HUES48 (cell line): ENCODE measurements around the gene PTPRG.

Experiments used
- H3K27ac ChIP-seq: one replicate; pipeline ENCODE4 v1.7.0; 2013; ENCODE audit warnings: low read depth, low read length, inconsistent platforms
- H3K27me3 ChIP-seq: 2 replicates; pipeline ENCODE4 v1.6.1; 2013; ENCODE audit warnings: mild to moderate bottlenecking, low read length; ENCODE audit not compliant: control insufficient read depth, insufficient read depth
- H3K36me3 ChIP-seq: 2 replicates; pipeline ENCODE4 v1.6.1; 2013; ENCODE audit warnings: low read length; ENCODE audit not compliant: control insufficient read depth, insufficient read depth
- H3K4me1 ChIP-seq: 2 replicates; pipeline ENCODE4 v1.6.1; 2013; ENCODE audit warnings: mild to moderate bottlenecking, low read length; ENCODE audit not compliant: control insufficient read depth, insufficient read depth
- H3K4me3 ChIP-seq: 2 replicates; pipeline ENCODE4 v1.5.1; 2013; ENCODE audit warnings: mild to moderate bottlenecking, low read depth, low read length
- H3K9ac ChIP-seq: 2 replicates; pipeline ENCODE4 v1.6.1; 2013; ENCODE audit warnings: mild to moderate bottlenecking, low read depth, low read length, moderate library complexity
- H3K9me3 ChIP-seq: 2 replicates; pipeline ENCODE4 v1.6.1; 2013; ENCODE audit warnings: low read length; ENCODE audit not compliant: control insufficient read depth, insufficient read depth

Gene PTPRG

DNA sequence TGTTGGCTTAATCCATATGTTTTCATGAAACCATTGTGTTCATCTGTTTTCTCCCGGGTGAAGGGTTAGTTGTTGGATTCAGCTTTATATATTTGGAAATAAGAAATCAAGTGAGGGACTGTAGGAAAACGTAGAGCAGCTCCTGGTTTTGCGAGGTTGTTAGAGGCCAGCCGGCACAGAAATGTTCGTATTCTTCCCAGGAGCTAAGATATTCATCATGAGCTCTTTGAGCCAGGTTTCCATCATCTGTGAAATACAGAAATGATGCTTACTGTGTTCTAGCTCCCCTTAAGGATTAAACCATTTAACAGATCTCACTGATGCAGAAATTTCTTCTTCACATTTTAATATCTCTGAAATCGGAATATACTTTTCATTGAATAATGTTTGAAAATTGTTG is 235.5 kb downstream of the PTPRG start:
- no peaks in the 10 kb centered on the region; the same call in 1 of the 2 replicates for H3K36me3 ChIP-seq
- no peaks in the 10 kb centered on the region for H3K9me3 ChIP-seq
- no peak overlapping the region for H3K27ac ChIP-seq
- H3K9ac ChIP-seq: no peak overlapping the region
- peaks cover 21% of the 10 kb centered on the region for H3K4me1 ChIP-seq
- H3K27me3 ChIP-seq: no peaks in the 10 kb centered on the region
- no peak overlapping the region for H3K4me3 ChIP-seq

DNA sequence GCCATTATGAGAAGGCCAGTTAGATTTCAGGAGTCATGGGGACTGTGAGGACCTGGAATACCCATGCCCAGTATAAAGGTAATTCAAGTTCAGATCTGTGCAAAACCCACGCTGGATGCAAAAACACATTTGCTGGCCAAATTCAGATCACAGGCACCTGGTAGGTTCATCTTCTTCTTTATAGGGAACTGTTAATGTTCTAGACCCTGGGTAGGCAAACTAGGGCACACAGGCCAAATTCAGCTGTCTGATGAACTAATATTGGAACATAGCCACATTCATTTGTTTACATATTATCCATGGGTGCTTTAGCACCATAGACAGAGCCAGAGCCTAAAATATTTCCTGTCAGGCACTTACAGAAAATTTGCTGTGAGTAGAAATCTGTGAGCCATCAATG is 241.4 kb downstream of the PTPRG start:
- Histone ChIP-seq H3K9ac (no peak overlapping the region), H3K4me3 (no peak overlapping the region)

DNA sequence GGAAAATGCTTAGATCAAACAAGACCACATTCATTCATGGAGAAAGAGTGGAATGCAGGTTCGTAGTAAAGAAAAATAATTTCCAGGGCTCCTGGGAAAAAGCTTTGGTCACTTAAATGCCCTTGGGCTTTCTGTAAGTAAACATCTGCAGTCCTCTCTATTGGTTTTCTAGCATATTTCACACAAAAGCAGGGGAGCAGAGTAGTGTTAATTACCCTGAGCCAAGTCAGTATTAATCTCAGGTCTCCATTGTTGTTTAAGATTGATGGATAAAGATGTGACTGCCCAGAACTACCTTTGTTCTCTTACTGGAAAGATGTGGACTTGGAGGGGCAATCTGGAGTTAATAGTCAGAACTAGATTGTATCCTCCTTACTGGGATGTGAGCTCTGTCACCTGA is 242.6 kb downstream of the PTPRG start:
- Histone ChIP-seq H3K27ac (no peak overlapping the region), H3K36me3 (no peaks in the 10 kb centered on the region; the same call in 1 of the 2 replicates), H3K4me3 (no peak overlapping the region), H3K9me3 (no peaks in the 10 kb centered on the region), H3K9ac (no peak overlapping the region), H3K27me3 (no peaks in the 10 kb centered on the region), H3K4me1 (peaks cover 47% of the 10 kb centered on the region)

More for the DNA sequence above, 241.4 kb downstream of the PTPRG start:
- Histone ChIP-seq H3K36me3 (no peaks in the 10 kb centered on the region; the same call in 1 of the 2 replicates), H3K4me1 (peaks cover 45% of the 10 kb centered on the region), H3K9me3 (no peaks in the 10 kb centered on the region), H3K27me3 (no peaks in the 10 kb centered on the region), H3K27ac (no peak overlapping the region)

DNA sequence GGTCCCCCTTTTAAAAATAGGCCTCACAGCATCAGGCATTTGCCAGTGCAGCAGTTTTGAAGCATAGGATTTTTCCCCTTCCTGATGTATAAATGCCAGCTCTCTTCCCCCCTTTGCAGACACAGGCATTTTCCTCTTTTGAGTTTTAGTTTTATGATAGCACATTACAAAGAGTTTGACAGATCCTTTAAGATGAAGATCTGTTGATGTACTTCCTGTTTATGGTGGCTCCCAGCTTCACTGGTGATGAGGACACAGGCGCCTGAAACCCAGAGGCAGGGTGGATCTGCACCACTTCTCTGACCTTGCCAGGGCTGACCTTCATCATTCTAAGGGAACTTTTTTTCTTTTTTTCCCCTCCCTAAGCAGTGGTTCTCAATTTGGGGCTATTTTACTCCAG is 243.4 kb downstream of the PTPRG start:
- no peak overlapping the region for H3K4me3 ChIP-seq
- peaks cover 49% of the 10 kb centered on the region for H3K4me1 ChIP-seq
- H3K27ac ChIP-seq: no peak overlapping the region
- H3K27me3 ChIP-seq: no peaks in the 10 kb centered on the region
- H3K9me3 ChIP-seq: no peaks in the 10 kb centered on the region
- no peaks in the 10 kb centered on the region; the same call in 1 of the 2 replicates for H3K36me3 ChIP-seq
- H3K9ac ChIP-seq: no peak overlapping the region

DNA sequence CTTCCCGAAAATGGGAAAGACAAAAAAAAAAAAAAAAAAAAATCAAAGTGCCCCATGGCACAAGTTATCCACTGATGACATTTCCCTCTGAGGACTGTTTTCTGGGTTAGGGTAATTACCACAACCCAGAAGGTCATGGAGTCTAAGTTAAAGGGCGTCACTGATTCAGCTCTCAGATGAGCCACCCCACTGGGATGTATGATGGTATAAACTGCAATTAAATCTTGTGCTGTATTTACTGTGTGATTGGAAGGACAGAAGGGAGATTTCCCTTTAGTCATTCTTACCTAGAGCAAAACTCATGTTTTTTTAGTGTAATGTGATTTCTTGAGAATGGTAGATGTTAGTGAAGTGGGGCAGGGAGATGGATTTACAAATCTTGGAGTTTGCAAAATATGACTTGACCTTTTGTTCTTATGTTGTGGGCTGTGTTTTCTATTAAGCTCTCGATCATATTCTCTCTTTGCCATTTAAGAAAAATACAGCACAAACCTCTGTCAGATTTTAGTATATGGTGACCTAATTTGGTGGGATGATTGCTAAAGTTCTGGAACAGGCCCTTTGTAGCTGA is 244.2 kb downstream of the PTPRG start:
- Histone ChIP-seq H3K27me3 (no peaks in the 10 kb centered on the region), H3K4me3 (no peak overlapping the region), H3K4me1 (peaks cover 49% of the 10 kb centered on the region), H3K9ac (no peak overlapping the region), H3K27ac (no peak overlapping the region), H3K36me3 (no peaks in the 10 kb centered on the region; the same call in 1 of the 2 replicates), H3K9me3 (no peaks in the 10 kb centered on the region)

DNA sequence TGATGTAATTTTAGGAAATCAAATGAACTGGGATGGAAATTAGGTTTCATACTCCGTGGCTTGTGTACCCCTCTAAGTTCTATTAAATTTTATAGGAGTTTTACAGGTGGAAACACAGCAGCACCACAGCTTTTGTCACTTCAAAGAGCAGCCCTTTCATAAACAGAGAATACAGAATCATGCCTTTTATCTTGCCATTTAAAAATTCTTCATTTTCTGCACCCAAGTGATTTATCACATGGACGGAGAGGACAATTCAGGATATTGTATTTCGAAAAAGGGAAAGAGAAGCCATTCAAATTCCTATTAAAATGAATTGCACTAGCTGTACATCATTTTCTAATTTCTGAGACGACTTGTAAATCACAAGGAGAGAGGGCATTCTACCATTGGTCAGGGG is 245.4 kb downstream of the PTPRG start:
- no peaks in the 10 kb centered on the region for H3K36me3 ChIP-seq
- H3K4me3 ChIP-seq: no peak overlapping the region
- H3K27me3 ChIP-seq: no peaks in the 10 kb centered on the region
- no peak overlapping the region for H3K27ac ChIP-seq
- no peak overlapping the region for H3K9ac ChIP-seq
- no peaks in the 10 kb centered on the region for H3K9me3 ChIP-seq
- H3K4me1 ChIP-seq: peaks cover 53% of the 10 kb centered on the region

DNA sequence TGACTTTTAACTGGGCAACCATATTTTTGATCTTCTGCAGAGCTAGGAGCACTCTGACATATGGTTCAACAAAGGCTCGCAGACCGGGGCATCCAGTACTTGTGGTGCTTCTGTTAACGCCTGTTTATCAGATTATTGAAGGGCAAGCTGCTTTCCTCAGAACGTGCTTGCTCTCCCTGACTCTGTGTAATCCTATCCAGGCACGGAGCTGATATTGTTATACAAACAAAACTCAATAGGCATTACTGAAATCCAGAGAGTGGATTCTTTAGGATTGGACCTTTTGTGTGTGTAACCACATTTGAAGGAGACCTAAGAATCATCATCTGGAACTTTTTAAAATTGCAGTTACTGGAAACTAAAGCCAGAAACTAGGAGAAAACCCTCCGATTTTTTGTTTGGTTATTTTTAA is 246.5 kb downstream of the PTPRG start:
- Histone ChIP-seq H3K4me1 (peaks cover 64% of the 10 kb centered on the region), H3K27ac (no peak overlapping the region), H3K27me3 (no peaks in the 10 kb centered on the region)

DNA sequence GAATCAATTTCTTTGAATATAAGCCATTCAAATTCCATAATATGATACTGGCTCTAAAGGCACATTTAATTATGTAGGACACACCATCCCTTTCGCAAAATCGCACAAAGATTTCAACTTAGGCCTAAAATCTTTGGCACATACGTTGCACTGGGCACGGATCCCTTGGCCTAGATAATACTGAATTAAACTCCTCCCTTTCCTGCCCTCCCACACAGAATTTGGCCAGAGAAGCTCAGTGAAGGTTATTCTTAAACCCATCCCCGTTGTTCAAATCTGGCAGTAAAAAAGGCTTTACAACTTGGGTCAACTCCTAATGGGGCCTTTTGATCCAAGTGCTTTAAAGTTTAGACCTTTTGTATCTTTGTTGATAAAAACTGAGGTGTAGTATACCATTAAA is 247.2 kb downstream of the PTPRG start:
- Histone ChIP-seq H3K9me3 (no peaks in the 10 kb centered on the region), H3K27me3 (no peaks in the 10 kb centered on the region), H3K36me3 (no peaks in the 10 kb centered on the region), H3K27ac (no peak overlapping the region), H3K4me3 (no peak overlapping the region), H3K4me1 (peaks cover 60% of the 10 kb centered on the region), H3K9ac (no peak overlapping the region)

More for the DNA sequence above, 246.5 kb downstream of the PTPRG start:
- no peak overlapping the region for H3K4me3 ChIP-seq
- no peaks in the 10 kb centered on the region for H3K36me3 ChIP-seq
- H3K9ac ChIP-seq: no peak overlapping the region; the same call in 1 of the 2 replicates
- no peaks in the 10 kb centered on the region for H3K9me3 ChIP-seq

DNA sequence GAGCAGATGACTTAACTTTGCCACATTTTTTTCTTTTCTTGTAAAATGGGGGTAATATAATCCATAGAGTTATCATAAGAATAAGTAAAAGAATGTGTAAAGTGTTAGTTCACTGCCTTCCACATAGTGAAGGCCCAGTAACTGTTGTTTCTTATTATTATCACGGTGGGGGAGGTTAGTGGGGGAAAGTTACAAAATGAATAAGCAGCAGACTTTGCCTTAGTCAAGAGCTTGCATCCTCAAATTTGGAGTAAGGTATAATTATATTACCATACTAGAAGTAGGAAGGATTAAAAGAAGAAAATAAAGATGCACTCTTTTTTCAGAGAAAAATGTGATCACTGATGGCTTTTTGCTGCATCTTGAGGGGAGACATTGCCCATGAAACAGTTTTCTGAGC is 247.6 kb downstream of the PTPRG start:
- no peaks in the 10 kb centered on the region for H3K27me3 ChIP-seq
- H3K9ac ChIP-seq: no peak overlapping the region
- H3K27ac ChIP-seq: no peak overlapping the region
- H3K4me1 ChIP-seq: peaks cover 56% of the 10 kb centered on the region
- no peak overlapping the region for H3K4me3 ChIP-seq
- no peaks in the 10 kb centered on the region for H3K36me3 ChIP-seq
- H3K9me3 ChIP-seq: no peaks in the 10 kb centered on the region

DNA sequence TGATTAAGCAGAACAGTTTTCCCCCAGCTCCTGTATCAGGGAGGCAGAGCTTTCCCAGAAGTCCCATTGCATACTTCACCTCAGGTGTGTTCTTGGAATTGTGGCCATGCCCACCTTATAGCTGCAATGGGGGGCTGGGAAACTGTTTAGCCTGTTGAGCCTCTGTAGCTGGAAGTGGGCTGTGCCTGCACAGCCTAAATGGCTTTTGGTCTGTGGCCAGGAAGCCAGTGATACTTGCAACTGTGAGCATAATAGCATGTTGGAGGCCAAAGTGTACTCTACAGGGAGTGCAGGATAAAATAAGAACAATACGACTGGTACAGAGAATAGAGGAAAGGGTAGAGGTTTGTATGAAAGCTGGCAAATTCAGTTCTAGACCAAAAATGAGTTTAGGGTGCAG is 248.5 kb downstream of the PTPRG start:
- Histone ChIP-seq H3K27me3 (no peaks in the 10 kb centered on the region), H3K27ac (no peak overlapping the region), H3K4me3 (no peak overlapping the region), H3K9me3 (no peaks in the 10 kb centered on the region), H3K36me3 (no peaks in the 10 kb centered on the region), H3K4me1 (peaks cover 58% of the 10 kb centered on the region), H3K9ac (no peak overlapping the region)

DNA sequence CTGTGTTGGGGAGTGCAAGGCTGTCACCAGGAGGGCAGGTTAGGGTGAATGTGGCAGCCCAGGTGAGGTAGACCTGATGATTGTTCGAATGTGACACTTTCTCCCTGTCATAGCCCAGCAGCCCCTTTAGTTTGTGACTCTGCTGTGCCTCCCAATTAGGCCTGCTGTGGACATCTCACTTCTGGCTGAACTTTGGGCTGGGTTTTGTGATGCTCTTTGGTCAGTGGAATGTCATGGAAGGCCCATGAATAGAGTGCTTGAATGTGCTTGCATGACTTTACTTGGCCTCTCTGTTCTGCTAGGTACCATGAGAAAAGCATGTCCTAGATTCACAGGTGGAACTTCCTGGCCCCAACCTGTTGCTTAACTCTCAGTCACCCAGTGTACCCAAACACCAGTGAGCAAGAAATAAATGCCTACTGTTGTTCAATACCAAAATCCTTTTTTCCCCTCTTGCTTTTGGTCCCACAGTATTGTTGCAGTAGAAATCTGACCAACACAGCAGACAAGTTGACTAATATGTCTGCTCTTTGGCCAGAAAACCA is 249.7 kb downstream of the PTPRG start:
- no peaks in the 10 kb centered on the region for H3K27me3 ChIP-seq
- no peak overlapping the region for H3K4me3 ChIP-seq
- H3K9ac ChIP-seq: no peak overlapping the region

More for the DNA sequence above, 249.7 kb downstream of the PTPRG start:
- Histone ChIP-seq H3K4me1 (peaks cover 52% of the 10 kb centered on the region), H3K9me3 (no peaks in the 10 kb centered on the region), H3K27ac (no peak overlapping the region), H3K36me3 (no peaks in the 10 kb centered on the region)
